SK-N-DZ (cell line): ENCODE results near the gene CCDC7.
"Not testable (repeated sequence)": the region's sequence is repeated elsewhere in the genome, so short reads cannot be mapped to it uniquely, and the experiment has no call there.

Source experiments
- DNase-seq: peaks from one replicate; pipeline ENCODE4 v3.0.0-alpha.2; 2015; ENCODE audit warnings: low spot score

Gene CCDC7

GRCh38 chr10:32562695-32563094 lies 116.8 kb downstream of the CCDC7 start:
- not testable (repeated sequence) for DNase-seq

DNA sequence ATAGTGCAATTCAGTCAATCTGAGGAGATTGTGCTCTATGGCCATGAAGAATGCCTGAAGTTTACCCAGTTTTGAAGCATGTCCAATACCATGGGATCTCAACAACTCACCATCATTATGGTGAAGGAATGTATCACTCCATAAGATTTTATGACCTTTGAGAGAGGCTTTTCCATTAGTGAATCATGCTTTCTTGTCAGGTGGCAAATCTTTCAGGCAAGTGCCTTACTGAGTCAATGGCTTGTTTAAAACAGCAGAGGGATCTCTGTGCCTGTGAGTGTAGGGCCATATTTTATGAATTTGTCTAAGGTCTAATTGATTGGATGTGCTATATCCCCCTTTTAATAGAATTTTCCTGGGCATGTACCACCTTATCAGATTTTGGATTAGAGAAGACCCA lies 131.5 kb downstream of the CCDC7 start:
- no peak for DNase-seq

DNA sequence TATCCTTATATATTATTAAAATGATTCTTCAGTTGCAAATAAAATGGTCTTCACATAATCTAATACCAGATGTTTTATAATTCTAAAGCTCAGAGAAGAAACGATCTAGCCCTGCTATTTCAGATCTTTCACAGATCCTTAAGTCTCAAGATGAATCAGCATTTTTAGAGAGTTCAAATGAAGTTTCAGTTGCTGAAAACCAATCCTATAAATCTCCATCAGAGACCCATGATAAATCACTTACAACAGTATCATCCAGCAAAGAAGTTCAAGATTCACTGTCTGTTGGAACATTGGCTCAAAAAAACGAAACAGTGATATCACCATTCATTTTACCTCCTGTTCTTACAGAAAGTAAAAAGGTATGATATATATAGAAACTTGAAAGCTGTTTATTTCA lies 137.0 kb downstream of the CCDC7 start:
- DNase-seq: no peak

DNA sequence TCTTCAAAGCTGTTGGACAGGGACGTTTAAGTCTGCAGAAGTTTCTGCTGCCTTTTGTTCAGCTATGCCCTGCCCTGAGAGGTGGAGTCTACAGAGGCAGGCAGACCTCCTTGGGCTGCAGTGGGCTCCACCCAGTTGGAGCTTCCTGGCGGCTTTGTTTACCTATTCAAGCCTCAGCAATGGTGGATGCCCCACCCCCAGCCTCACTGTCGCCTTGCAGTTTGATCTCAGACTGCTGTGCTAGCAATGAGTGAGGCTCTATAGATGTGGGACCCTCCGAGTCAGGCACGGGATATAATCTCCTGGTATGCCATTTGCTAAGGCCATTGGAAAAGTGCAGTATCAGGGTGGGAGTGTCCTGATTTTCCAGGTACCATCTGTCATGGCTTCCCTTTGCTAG lies 152.1 kb downstream of the CCDC7 start:
- not testable (repeated sequence) for DNase-seq

GRCh38 chr10:32600317-32600716 lies 154.4 kb downstream of the CCDC7 start:
- DNase-seq: no peak

DNA sequence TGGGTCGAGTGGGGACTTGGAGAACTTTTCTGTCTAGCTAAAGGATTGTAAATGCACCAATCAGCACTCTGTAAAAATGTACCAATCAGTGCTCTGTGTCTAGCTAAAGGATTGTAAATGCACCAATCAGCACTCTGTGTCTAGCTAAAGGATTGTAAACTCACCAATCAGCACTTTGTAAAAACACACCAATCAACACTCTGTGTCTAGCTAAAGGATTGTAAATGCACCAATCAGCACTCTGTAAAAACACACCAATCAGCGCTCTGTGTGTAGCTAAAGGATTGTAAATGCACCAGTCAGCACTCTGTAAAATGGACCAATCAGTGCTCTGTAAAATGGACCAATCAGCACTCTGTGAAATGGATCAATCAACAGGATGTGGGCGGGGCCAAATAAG lies 155.6 kb downstream of the CCDC7 start:
- DNase-seq: not testable (repeated sequence)

DNA sequence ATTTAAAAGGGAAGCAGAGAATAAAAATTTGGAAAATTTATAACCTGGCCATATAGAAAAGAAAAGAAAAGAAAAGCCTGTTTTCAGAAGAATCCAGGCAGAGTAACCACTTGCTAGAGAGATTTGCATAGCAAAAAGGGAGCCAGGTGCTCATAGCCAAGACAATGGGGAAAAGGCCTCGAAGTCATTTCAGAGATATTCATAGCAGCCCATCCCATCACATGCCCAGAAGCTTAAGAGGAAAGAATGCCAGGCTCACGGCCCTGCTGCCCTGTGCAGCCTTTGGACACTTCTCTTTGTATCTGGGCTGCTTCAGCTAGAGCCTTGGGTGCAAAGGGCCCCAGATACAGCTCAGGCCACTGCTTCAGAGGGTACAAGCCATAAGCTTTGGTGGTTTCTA lies 159.8 kb downstream of the CCDC7 start:
- DNase-seq: no peak

DNA sequence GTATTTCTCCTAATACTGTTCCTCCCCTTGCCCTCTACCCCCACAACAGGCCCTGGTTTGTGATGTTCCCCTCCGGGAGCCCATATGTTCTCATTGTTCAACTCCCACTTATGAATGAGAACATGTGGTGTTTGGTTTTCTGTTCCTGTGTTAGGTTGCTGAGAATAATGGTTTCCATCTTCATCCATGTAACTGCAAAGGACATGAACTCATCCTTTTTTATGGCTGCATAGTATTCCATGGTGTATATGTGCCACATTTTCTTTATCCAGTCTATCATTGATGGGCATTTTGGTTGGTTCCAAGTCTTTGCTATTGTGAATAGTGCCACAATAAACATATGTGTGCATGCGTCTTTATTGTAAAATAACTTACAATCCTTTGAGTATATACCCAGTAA lies 164.6 kb downstream of the CCDC7 start:
- not testable (repeated sequence) for DNase-seq

DNA sequence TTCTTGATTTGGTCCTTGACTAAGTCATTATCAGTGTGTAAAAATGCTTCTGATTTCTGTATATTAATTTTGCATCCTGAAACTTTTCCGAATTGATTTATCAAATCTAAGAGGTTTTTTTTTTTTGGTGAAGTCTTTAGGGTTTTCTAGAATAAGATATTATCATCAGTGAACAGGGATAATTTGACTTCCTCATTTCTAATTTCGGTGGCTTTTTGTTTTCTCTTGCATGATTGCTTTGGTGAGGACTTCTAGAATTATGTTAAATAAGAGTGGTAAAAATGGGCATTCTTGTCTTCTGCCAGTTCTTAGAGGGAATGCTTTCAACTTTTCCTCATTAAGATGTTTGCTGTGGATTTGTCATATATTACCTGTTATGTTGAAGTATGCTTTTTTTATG lies 170.5 kb downstream of the CCDC7 start:
- DNase-seq: no peak

GRCh38 chr10:32618482-32618881 lies 172.5 kb downstream of the CCDC7 start:
- DNase-seq: no peak

DNA sequence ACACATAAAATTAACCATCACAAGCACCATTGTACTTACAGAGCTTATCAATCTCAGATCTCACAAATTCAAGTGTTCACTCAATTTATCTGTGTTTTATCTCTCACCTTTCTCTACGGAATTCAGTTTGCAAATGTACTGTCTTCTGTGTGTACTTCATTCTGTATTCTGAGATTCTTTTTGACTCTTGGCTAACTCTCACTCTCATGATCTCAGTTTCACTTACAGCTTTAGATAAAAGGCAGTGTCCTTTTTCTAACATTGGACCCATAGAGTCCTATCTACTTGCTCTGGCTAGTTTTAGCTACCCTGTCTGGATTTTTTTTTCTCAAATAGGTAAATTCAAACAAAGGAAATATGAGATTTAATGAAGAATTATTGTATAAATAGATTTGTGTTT lies 176.0 kb downstream of the CCDC7 start:
- DNase-seq: no peak

DNA sequence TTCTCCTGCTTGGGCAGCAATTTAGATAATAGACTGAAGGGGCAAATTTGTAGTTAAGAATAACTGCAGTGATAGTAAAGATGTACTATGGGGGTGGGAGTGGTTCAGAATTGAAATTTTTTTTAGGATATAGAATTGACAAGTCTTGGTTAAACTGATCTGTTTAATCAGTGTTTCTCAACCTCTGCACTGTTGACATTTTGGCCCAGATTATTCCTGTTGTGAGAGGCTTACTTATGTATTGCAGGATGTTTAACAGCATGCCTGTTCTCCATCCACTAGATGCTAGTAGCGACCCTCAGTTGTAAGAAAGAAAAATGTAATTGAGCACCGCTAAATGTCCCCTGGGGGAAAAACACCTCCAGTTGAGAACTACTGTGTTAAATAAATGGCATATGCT lies 176.5 kb downstream of the CCDC7 start:
- no peak for DNase-seq

GRCh38 chr10:32627183-32627582 lies 181.2 kb downstream of the CCDC7 start:
- no peak for DNase-seq

GRCh38 chr10:32629910-32630309 lies 184.0 kb downstream of the CCDC7 start:
- DNase-seq: no peak

DNA sequence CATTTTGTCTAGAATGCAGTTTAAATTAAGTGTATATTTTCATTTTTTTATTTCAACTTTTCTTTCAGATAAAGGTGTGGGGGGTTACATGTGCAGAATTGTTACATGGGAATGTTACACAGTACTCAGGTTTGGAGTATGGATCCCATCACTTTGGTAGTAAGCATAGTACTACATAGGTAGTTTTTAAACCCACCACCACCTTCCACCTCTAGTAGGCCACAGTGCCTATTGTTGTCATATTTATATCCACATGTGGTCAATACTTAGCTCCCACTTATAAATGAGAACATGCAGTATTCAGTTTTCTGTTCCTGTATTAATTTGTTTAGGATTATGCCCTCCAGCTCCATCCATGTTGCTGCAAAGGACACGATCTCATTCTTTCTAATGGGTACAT lies 200.6 kb downstream of the CCDC7 start:
- DNase-seq: no peak

DNA sequence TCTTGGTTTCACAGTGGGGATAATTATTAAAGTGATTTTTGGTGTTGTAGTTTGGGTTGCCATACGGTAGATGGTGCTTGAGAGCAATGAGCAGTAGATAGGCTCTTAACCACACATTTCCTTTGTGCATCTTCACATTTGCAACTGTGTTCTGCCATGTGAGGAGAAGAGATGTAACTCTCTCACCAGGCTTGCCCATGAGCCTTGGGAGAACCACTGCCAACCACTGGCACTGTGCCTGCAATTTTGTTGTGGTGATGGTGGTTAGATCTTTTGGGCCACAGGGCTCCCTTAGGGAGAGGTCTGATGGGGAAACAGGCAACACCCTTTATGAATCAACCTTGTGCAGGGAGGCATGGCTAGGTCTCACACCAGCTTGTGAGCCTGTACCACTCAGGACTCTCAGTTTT lies 204.3 kb downstream of the CCDC7 start:
- DNase-seq: no peak

DNA sequence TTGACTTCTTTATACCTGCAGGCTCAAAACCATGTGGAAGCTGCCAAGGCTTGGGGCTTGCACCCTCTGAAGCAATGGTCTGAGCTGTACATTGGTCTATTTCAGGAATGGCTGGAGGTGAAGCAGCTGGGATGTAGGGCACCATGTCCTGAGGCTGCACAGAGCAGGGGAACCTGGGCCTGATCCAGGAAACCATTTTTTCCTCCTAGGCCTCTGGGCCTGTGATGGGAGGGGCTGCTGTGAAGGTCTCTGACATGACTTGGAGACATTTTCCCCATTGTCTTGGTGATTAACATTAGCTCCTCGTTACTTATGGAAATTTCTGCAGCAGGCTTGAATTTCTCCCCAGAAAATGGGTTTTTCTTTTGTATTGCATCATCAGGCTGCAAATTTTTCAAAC lies 211.5 kb downstream of the CCDC7 start:
- not testable (repeated sequence) for DNase-seq

DNA sequence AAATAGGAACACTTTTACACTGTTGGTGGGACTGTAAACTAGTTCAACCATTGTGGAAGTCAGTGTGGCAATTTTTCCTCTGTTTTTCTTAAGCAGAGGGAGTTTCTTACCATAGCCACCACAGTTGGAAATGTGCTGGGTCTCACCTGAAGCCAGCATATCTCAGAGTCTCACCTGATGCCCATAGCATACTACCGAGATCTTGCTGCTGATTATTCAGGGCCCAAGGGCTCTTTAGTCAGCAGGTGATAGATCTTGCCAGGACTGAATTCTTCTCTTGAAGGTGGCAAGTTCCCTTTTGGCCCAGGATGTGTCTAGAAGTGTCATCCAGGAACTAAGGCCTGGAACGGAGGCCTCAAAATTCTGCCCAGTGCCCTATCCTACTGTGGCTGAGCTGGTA lies 215.4 kb downstream of the CCDC7 start:
- DNase-seq: no peak

DNA sequence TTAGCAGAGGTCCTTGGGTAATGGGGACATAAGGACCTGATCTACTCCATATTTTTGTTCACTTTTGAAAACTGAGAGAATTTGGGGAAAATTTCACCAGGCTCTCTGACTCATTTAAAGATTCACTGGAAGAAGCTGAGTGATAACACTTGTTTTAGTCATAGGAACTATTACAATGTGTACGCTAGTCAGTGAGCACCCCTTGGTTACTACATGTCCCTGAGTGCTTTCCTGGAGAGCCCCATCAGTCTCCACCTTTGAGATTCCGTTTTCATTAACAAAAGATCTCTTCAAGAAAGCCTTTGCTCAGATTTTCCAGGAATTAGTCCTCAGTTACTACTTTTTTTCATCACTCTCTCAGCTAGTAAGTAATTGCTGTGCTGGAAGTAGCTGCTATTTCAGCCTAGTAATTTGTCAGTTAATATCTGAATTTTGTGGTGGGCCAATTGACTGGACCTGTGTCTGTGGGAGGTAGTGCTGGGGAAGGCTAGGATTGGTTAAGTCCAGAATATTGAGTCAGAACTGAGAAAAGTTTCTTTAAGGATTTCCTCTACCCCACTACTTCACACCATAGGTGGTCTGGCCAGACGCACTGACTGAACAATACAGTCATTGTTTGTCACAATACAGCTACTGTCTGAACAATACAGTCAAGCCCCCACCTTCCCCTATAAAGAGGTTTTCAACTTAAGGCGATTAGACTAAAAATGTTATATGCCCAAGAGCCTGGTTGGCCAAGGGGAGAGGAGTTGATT lies 235.0 kb downstream of the CCDC7 start:
- DNase-seq: no peak

DNA sequence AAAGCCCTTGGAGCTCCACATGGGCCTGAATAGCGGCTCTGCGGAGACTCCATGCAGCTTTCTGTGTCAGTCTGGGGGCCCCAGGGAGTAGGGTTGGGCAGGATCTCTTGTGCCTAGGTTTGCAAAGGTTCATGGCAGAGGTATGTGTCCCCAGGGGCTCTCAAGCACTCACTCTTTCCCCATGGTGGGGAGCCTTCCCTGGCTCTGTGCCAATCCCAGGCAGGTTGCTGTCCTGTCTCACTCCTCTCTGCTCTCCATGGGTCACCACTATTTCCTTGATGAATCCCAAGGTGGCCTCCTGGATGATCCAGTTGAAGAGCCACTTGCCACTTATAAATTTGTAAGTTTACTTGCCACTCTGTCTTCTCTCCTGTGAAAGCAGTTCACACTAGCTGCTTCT lies 238.4 kb downstream of the CCDC7 start:
- no peak for DNase-seq

- no peak for DNase-seq
These were observed 241.2 kb downstream of the CCDC7 start for GRCh38 chr10:32687116-32687515.

GRCh38 chr10:32687546-32687945 lies 241.6 kb downstream of the CCDC7 start:
- no peak for DNase-seq

DNA sequence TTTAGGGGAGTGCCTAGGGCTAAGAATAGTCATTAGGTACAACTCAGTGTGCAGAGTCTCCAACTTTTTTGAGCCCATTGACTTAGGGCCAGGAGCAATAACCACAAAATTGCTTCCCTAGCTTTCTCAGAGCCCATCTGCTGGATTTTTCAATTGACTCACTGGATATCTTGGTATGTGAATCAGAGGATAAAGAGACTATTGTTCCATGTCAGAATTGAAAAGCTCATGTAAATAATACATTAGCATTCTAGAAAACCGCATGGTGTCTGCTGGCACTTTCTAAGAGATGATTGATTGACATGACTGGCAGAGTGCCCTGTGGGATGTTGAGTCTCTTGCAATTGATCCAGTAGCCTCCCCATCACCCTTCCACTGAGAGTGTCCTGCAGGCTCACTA lies 246.2 kb downstream of the CCDC7 start:
- no peak for DNase-seq

DNA sequence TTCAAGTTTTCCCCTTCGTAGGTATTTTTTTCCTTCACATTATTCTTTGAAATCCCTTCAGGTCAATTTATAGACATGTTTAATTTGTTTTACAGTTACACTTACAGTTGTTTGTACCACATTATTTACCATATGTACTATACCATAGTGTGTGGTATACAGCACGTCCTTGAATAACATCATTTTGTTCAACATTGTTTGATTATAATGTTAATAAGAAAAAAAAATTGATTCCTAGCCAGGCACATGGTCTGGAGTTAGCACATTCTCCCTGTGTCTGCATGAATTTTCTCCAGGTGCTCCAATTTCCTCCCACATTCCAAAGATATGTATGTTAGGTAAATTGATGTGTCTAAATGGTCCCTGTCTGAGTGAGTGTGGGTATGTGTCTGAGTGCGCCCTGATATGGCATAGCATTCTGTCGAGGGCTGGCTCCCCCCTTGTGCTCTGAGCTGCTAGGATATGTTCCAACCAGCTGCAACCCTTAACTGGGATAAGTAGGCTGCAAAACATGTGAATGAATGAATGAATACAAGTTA lies 247.6 kb downstream of the CCDC7 start:
- no peak for DNase-seq
